GM12864 (cell line): ENCODE measurements around the gene EFHC2.

Experiments used
- DNase-seq: peaks from one replicate; pipeline ENCODE4 v3.0.0-alpha.2; 2011; ENCODE audit warnings: low read depth
- H3K4me3 ChIP-seq: 2 replicates; pipeline ENCODE4 v1.5.1; 2011; ENCODE audit warnings: mild to moderate bottlenecking, low read depth, low read length, control low read depth
- TF ChIP-seq, protein P1 (sequence below): IDR thresholded peaks from 2 replicates; pipeline ENCODE4 v1.5.1; 2011; ENCODE audit warnings: low read depth, mild to moderate bottlenecking, moderate library complexity, low read length, control low read depth, inconsistent platforms; ENCODE audit errors: missing control alignments

The EFHC2 gene

DNA sequence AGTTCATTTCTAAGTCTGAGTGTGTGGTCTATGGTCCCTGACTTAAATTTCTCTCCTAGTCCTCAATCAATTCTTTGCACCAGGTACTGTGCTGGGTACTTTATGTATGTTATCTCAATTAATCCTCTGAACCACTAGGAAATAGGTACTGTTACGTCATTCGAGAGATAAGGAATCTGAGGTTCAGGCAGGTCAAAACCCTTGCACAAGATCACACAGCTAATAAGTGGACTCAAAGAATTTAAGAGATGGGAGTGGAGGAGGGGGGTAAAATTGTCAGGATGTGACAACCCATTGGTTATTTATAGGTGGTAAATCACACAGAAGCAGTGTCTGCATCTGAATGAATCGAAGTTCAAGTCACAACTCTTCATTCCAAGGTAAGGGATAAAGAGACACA is 169.4 kb downstream of the EFHC2 start:
- no peak for DNase-seq
- no peak overlapping the region for H3K4me3 ChIP-seq
- TF ChIP-seq, protein P1, sequence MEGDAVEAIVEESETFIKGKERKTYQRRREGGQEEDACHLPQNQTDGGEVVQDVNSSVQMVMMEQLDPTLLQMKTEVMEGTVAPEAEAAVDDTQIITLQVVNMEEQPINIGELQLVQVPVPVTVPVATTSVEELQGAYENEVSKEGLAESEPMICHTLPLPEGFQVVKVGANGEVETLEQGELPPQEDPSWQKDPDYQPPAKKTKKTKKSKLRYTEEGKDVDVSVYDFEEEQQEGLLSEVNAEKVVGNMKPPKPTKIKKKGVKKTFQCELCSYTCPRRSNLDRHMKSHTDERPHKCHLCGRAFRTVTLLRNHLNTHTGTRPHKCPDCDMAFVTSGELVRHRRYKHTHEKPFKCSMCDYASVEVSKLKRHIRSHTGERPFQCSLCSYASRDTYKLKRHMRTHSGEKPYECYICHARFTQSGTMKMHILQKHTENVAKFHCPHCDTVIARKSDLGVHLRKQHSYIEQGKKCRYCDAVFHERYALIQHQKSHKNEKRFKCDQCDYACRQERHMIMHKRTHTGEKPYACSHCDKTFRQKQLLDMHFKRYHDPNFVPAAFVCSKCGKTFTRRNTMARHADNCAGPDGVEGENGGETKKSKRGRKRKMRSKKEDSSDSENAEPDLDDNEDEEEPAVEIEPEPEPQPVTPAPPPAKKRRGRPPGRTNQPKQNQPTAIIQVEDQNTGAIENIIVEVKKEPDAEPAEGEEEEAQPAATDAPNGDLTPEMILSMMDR = no peak

DNA sequence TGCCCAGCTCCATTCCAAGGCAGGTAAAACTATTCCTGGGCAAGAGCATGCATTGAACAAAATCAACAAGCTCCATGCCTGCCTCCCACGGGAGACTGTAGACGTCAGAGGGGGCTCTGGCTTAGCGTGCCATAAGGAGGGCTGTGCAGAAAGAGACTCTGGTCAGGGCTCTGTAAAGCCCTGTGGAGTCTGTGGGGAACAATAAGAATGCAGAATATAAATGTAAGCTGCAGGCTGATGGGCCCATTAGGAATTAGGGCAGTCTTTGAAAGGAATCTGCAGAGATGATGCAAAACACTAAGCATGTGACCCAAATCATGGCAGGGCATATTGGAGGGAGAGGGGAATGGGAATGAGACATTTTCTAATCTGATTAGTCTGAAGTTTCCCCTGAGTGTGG is 170.3 kb downstream of the EFHC2 start:
- H3K4me3 ChIP-seq = no peak overlapping the region
- DNase-seq = no peak
- TF ChIP-seq, protein P1 = no peak

DNA sequence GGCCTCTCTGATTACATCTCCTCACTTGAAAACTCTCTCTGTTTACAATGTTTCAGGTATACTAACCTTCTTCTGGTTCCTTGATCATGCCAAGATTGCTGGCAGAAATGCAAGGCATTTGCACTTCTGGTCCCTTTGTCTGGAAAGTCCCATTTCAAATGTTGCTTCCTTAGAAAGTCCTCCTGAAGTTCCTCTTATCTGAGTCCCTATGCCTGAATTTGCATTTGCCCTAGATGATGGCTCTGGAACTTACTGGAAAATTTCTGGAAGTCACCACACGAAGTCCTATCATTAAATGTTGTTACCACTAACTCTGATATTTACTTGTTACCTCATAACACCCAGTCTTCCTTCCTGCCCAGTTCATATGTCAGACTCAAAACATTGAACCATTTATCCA is 176.4 kb downstream of the EFHC2 start:
- no peak for DNase-seq
- no peak overlapping the region for H3K4me3 ChIP-seq
- TF ChIP-seq, protein P1 = no peak

DNA sequence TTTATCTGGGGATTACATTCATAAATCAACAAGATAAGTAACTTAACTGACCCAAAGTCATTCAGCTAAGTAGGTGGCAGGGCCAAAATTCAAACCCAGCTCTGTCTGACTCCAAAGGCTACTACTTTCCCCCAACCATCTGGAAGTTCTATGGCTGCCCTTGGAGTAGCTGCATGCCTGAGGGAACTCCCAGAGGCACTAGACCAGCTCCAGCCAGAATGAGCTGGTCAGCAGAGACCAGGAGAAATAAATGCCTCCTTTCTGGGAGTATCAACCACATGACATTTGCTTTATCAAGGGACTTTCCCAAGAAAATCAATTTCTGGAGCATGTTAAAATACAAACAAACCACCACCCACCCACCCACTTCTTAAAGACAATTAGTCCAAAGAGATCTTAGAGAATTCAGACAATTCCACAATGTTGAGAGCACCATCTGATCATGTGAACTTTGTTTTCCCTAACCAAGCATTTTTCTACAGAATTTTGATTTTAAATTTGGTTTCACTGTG is 180.5 kb downstream of the EFHC2 start:
- TF ChIP-seq, protein P1 = no peak
- DNase-seq = no peak
- H3K4me3 ChIP-seq = no peak overlapping the region

DNA sequence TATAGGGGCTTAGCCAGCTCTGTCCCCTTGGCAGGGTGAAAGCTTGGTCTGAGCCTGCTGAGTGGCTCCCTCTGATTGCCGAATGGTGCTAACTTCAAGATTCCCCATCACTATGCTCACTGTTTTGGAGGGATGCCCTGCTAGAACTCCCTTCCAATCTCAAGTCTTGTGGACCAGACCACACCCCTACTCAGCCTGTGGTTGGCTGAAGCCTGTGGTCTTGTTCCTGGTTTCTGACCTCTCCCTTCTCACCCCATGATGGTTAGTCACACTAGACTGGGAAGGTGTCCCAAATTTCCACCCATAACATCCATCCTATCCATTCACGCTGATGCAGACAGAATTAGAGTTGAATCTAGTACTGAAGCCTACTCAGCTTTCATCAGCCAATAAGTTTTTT is 185.6 kb downstream of the EFHC2 start:
- no peak for DNase-seq
- TF ChIP-seq, protein P1 = no peak

DNA sequence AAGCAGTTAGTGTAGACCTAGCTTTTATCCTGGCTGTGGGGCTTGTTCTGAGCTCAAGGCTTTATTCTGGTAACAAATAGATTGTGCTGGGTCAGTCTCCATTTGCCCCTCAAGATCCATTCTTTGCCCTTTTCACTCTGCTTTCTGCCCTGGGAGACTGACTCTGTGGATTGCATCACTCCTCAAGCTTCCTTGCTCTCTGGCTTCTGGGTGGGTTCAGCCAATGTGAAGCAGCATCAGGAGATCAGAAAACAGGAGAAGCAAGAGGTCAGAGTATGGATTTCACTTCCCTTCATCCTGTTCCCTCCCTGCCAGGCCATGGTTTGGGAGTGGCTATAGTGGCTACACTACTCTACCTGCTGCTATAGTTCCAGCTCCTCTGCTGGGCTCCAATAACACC is 186.2 kb downstream of the EFHC2 start:
- DNase-seq = no peak
- TF ChIP-seq, protein P1 = no peak
- H3K4me3 ChIP-seq = no peak overlapping the region

More for the DNA sequence above, 185.6 kb downstream of the EFHC2 start:
- no peak overlapping the region for H3K4me3 ChIP-seq

DNA sequence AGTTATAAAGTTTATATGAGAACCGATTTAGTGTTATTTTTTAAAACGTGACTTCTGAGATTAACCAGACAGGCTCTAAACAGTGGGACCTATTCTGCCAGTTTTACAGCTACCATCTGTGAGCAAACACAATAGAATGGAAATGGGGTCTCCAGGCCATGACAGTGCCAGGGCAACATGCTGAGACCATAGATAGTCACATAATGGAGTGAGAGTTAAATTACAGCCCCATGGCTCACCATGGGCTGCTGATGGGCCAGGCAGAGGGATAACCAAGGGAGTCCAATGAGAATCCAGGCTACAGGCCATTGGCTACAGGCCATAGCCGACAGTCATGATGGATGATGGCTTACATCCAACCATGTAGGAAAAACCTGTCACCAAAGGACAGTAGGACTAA is 186.7 kb downstream of the EFHC2 start:
- no peak overlapping the region for H3K4me3 ChIP-seq
- DNase-seq = no peak
- TF ChIP-seq, protein P1 = no peak
